Globus pallidus (tissue), 1 donor: Measurements from ENCODE around the gene ACOX3.
A peak's percentile ranks its signal among the peaks of the same experiment; 100 is the strongest.
"Not testable (repeated sequence)": the region's sequence is repeated elsewhere in the genome, so short reads cannot be mapped to it uniquely, and the experiment has no call there.

Source experiments
- DNase-seq: peaks from one replicate; pipeline ENCODE4 v3.0.0-alpha.2; 2015; ENCODE audit warnings: low spot score

Gene ACOX3

DNA sequence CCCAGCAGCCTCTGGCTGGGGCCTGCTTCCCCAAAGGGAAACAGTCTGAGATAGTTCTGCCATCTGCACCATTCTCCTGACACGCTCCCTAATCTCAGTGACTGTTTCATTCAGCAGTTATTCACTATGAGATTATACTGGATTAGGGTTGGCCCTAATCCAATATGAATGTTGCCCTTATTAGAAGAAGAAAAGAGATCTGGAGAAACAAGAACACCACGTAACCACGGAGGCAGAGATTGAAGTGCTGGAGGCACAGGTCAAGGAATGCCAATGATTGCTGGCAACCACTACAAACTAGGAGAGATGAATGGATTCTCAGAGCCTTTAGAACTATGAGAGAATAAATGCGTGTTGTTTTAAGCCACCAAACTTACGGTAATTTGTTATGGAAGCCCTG, 7.4 kb downstream of the ACOX3 start:
- no peak for DNase-seq

DNA sequence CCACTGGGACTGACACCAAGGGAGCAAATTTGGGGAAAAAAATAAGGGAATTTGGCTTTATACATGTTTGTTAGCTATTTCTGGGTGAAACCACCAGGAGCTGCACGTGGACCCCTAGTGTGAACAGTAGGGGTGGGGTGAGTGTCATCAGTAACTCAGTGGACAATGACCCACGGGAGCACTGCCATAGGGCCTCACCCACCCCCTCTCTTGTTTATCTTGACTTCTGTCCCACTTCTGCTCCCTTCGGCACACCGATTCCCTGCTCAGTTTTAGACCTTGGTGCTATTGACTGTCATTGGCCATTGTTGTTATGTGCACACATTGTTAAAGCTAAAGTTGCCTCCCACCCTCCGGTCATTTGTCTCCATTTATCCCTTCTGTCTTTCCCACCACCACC, 9.0 kb downstream of the ACOX3 start:
- no peak for DNase-seq

DNA sequence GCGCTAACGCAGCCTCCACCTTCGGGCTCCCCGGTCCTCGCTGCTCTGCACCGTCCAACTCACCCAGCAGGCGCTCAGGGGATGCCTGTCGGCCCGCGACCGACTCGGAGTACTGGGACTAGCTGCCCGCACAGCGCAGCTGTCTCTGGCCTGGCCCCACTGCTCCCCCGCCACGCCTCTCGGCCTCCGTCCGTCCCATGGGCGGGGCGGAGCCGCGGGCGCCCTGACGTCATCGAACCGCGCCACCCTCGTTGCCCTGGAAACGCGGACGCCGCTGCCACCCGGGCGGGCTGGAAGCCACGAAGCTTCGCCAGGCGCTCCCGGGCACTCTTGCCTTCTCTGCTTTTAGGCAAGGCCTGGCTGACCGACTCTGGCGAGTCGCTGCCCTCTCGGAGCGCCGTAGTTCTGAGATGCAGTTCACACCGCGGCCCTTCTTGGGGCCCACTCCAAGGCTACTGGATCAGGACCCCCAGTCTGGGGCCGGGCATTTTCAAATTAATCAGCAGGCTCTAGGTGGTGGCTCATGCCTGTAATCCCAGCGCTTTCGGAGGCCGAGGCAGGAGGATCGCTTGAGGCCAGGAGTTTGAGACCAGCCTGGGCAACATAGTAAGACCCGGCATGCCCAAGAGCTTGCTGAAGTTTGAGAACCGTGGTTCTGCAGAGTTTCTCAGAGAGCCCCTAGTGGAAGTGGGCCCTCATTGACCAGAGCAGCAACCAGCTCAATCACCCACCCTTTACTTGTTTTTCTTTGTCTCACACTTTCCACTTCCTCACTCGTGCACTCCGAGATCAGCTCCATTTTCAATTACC, 12.0 kb downstream of the ACOX3 start:
- DNase-seq = peak; percentile 84

DNA sequence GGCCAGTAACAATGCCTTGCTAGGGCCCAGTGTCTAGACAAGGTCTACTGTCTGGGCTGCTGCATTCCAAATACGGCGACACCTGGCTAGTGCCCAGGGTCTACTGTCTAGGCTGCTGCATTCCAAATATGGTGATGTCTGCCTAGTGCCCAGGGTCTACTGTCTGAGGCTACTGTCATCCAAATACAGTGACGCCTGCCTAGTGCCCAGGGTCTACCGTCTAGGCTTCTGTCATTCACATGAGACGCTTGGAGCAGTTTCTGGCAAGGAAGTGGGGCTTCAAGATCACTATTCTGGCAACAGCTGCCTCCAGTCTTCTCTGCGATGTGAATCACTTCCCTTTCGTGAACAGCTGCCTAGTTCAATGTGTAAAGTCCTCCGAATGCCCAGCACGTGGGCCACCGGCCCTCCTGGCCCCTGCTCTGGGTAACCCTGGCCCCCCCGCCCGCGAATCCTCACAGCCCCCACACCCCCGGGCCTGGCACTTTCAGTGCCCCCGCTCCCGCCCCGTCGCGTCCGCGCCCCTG, 12.7 kb downstream of the ACOX3 start:
- peak; percentile 55 for DNase-seq

DNA sequence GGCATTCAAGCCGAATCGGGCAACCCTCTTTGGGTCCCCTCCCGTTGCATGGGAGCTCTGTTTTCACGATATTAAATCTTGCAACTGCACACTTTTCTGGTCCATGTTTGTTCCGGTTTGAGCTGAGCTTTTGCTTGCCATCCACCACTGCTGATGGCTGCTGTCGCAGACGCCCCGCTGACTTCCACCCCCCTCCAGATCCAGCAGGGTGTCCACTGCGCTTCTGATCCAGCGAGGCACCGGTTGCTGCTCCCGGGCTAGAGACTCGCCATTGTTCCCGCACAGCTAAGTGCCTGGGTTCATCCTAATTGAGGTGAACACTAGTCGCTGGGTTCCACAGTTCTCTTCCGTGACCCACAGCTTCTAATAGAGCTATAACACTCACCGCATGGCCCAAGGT, 13.3 kb downstream of the ACOX3 start:
- DNase-seq = no peak

DNA sequence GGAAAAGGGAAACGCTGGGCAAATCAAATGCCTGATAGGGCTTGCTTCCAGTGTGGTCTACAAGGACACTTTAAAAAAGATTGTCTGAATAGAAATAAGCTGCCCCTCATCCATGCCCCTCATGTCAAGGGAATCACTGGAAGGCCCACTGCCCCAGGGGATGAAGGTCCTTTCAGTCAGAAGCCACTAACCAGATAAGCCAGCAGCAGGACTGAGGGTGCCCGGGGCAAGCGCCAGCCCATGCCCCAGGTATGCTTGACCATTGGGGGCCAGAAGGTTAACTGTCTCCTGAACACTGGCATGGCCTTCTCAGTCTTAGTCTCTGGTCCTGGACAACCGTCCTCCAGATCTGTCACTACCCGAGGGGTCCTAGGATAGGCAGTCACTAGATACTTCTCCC, 17.7 kb downstream of the ACOX3 start:
- no peak for DNase-seq

DNA sequence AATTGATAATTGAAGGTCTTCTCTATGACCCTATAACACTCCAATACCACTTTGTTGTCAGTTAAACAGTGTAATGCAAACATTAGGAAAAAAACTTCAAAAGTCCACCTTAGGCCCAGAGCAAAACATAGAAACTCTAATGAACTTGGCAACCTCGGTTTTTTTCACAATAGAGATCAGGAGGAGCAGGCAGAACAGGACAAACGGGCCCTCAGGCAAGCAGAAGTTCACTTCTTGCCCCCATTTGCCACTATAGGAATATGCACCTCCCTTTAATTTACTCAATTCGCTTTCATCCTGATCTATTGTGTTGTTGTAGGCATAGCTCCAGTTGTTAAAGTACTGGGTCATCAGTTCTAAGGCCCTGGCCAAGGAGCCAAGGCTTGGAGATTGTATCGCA, 18.2 kb downstream of the ACOX3 start:
- DNase-seq = no peak

DNA sequence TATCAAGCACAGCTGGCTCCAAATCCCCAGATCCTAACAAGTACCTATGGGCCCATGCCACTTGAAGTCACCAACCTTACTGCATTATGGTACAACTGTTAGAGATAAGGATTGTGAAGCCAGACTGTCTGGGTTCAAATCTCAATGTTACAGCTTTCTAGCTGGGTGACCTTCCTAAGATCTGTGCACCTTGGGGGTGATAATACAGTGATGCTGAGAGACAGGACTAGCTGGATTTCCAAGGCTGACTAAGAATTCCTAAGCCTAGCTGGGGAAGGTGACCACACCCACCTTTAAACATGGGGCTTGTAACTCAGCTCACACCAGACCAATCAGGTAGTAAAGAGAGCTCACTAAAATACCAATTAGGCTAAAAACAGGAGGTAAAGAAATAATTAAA, 20.4 kb downstream of the ACOX3 start:
- DNase-seq = not testable (repeated sequence)

DNA sequence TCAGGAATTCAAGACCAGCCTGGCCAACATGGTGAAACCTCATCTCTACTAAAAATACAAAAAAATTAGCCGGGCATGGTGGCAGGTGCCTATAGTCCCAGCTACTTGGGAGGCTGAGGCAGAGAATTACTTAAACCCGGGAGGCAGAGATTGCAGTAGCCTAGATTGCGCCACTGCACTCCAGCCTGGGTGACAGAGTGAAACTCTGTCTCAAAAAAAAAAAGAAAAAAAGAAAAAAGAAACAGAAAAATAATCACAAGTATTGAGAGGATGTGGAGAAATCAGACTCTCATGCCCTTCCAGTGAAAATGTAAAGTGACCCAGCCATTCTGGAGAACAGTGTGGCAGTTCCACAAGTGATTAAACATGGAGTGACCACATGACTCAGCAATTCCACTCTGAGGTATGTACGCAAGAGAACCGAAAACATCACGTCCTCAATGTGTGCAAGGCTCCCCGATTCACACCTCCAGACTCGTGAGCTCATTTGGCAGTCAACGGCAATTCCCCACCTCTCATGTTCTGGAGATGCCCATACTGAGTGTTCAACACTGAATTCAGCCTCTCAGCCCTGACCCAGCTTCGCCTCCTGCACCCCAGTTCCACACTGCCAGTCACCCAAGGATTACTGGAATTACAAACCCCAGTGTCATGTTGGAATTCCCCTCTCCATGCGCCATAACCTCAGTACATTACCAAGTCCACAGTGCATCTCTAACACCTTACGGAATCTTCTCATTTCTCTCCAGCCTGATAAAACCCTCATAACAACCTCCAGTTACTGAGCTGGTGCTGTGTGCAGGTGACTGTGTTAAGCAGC, 21.1 kb downstream of the ACOX3 start:
- DNase-seq = no peak

DNA sequence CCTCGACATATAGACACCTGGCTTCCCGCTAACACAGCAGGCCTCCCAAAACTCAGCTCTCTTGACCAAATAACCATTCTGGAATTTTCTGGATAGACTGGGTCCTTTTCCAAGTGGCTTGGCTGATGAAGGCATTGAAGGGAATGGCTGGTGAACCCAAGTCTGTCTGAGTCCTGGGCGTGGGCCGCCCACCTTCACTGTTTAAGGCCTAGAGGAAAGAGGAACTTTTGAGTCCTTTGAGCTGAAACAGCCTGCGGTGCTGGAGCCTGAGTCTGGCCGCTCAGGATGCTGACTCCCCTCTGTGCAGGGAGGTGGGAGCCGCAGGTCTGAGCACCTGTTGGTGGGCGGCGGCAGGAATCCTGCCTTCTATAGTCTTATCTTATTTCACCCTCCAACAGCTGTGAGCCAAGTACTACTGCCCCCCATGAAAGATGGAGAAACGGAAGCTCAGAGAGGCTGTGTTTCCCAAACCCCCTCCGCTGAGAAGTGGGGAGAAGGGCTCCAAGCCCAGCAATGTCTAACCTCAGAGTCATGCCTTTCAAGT, 23.4 kb downstream of the ACOX3 start:
- DNase-seq = no peak

DNA sequence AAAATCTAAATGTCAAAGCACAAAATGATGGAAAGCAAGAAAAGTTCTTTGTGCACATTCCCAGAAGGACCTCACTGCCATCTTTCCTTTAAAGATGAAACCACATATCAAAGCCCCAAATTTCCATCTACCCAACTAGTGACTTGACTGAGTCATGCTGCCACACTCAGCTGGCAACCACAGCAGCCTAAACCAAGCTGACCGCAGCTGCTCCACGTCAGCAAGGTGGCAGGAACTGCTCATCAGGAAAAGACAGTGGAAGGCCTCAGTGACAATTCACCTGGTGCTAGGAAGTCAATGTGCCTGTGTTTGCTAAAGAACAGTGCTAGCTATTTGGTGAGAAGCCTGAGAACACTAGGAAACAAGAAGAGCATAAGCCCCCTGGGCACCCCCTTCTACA, 26.1 kb downstream of the ACOX3 start:
- DNase-seq = no peak

DNA sequence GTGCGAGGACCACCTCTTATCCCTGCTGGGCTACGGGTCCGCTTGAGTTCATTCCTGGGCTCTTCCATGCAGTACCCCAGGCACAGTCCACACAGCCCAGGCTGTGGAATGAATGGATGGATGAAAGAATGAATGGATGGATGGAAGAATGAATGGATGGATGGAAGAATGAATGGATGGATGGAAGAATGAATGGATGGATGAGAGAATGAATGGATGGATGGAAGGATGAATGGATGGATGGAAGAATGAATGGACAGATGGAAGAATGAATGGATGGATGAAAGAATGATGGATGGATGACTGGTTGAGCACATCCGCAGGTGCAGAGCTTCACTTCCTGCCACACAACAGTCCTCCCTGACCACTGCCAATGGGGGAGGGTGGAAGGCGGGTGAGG, 28.2 kb downstream of the ACOX3 start:
- DNase-seq = no peak

DNA sequence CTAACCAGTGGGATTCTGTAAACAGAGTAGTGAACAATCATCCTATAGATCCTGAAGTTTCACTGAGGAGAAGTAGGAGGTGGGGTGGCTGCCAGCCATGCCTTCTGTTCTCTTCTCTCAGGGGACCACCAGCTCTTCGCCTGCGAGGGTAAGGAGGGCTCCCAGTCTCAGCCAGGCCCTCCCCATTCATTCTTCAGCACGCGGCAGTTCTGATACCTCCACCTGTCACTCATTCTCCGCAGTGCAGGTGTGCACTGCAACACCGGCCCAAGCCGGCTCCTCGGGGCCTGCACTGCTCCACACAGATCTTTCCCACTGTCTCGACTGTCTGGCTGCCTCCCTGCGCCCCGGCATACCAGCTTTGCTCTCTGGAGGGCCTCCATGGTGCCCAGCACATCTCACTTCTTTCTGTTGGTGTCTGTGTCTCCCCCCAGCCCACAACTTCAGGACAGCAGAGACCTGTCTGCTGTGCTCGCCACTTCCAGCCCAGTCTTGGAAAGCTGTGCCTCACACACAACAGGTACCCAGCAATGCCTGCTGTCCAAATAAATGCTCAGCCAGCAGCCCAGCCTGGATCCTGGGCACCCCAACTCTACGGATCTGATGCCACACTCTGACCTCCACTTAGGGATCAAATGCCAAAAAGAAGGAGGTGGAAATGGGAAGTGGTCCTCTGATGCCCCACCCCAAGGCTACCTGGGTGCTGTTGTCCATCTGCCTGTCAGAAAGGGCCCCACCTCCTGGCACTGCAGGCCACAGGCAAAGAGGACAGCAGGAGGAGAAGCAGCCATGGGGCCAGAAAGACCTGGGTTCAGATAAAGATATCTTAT, 29.0 kb downstream of the ACOX3 start:
- DNase-seq = no peak

DNA sequence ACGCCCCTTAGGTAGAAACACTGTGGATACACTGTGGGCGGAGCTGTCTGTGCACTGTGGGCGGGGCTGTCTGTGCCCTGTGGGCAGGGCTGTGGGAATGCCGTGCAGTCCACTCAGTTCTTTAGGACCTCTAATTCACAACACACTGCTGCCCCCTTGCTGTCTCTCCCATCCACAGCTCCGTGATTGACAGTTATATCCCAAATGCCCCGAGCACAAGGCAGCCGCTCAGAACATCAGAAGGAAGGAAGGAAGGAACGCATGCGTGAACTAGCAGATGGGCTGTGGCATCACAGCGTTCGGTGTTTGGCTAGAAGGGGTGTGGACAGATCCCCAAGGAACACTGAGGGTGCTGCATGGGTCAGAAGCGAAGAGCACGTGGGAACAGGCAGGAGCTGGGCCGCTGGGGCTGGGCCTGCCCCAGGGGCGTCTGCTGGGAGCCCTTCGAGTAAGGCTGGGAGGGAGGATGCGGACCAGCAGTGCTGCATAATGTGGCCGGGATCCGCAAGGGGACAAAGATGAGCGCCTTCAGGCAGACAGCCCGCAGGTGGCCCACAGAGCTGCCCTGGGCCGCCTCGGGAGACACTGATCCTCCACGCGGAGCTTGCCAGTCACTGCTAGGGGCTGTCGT, 29.8 kb downstream of the ACOX3 start:
- DNase-seq = no peak

DNA sequence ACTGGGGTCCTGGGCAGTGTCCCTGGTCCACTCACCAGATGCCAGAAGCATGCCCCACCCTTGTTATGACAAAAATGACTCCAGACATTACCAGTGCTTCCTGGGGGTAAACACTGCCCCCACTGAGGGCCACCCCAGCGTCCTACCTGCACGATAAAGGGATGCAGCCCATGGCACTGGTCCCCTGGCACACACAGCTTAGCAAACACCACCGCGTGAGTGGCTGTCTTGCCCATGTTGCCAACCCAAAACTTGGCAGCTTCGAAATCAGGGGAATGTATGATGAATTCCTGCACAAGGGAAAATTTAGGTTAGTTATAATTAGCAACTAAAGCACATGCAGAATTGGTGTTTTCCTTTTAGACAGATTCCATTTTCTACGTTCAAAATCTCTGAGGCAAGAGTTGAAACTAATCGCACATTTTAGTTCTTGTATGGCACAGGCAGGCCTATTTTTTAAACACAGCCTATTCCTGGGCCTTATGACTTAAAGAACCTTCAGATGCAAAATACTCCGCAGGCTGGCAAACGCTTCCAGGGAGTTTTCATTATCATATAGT, 30.4 kb downstream of the ACOX3 start:
- DNase-seq = no peak

DNA sequence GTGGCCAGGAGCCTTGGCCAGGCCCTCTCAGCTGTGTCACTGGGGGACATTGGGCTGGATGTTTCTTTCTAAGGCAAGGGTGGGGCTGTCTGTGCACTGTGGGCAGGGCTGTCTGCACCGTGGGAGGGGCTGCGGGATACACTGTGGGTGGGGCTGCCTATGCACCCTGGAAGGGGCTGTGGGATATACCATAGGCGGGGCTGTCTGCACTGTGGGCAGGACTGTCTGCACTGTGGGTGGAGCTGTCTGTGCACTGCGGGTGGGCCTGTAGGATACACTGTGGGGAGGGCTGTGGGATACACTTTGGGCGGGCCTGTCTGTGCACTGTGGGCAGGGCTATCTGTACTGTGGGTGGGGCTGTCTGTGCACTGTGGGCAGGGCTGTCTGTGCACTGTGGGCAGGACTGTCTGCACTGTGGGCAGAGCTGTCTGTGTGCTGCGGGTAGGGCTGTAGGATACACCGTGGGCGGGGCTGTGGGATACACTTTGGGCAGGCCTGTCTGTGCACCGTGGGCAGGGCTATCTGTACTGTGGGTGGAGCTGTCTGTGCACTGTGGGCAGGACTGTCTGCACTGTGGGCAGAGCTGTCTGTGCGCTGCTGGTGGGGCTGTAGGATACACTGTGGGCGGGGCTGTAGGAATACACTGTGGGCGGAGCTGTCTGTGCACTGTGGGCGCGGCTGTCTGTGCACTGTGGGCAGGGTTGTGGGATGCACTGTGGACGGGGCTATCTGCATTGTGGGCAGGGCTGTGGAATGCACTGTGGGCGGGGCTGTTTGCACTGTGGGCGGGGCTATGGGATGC, 31.1 kb downstream of the ACOX3 start:
- DNase-seq = no peak

DNA sequence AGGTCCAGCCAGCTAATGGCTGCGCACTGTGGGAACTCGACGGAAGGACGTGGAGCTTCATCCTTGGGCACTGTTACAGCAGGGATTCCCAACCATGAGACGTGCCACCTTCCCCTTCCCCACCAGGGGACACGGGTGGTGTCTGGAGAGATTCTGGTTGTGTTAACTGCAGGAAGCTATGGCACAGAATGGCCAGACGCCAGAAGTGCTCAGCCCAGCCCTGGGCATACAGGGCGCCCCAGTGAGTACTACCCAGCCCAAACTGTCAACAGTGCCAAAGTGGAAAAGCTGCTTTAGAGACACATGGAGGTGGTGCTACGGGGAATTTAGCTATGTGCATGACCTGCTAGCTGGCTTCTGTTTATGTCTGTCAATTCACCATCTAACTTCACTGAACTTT, 32.8 kb downstream of the ACOX3 start:
- DNase-seq = no peak

DNA sequence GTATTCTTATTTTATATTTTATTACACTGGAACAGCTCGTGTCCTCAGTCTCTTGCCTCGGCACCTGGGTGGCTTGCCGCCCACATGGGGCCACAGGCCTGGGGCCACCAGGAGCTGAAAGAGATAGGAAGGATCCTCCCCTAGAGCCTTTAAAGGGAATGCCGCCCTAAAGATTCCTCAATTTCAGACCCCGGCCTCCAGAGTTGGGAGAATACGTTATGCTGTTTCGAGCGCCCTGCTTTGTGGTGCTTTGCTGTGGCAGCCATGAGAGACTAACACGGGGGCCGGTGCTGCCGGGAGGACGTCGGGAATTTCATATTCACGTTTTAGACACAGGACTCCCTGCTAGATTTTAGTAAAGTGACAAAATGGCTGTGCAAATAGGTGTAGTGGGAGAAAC, 33.2 kb downstream of the ACOX3 start:
- DNase-seq = no peak

DNA sequence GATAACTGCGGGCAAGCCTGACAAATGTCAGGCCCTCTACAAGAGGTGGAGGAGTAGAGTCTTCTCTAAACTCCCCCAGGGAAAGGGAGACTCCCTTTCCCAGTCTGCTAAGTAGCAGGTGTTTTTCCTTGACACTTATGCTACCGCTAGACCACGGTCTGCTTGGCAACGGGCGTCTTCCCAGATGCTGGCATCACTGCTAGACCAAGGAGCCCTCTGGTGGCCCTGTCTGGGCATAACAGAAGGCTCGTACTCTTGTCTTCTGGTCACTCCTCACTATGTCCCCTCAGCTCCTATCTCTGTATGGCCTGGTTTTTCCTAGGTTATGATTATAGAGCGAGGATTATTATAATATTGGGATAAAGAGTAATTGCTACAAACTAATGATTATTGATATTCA, 33.6 kb downstream of the ACOX3 start:
- not testable (repeated sequence) for DNase-seq

DNA sequence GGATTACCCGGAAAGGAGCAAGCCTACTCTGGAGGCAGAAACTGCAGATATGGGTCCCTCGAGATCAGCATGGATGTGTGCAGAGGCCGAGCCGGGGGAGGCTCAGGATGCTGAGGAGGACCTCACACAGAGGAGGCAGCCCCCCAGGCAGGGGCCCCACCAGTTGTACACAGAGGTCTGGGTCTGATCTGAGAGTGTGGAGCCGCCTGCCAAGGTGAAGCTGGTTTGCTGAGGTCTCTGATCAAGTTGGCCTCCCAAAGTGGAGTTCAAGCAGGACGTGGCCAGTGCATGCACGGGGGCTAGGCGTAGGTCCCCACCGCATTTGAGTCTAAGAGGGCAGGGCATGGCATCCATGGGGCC, 35.0 kb downstream of the ACOX3 start:
- no peak for DNase-seq
